ENCODE data around the gene ITPR2.
"Not testable (repeated sequence)": the region's sequence is repeated elsewhere in the genome, so short reads cannot be mapped to it uniquely, and the experiment has no call there.

Gene ITPR2

GRCh38 chr12:26729137-26729671, 103.8 kb downstream of the ITPR2 start:
- not testable (repeated sequence) for DNase-seq (ENCODE audit: low spot score)

- DNase-seq (ENCODE audit: low spot score): no peak
Observed at GRCh38 chr12:26728205-26729050, 104.6 kb downstream of the ITPR2 start.

- no peak for DNase-seq (ENCODE audit: low spot score)
Observed at GRCh38 chr12:26727482-26728204, 105.4 kb downstream of the ITPR2 start.

GRCh38 chr12:26726956-26727355, 106.0 kb downstream of the ITPR2 start:
- DNase-seq (ENCODE audit: low spot score): no peak

- DNase-seq (ENCODE audit: low spot score): no peak
Observed at GRCh38 chr12:26725276-26725916, 107.6 kb downstream of the ITPR2 start.

- DNase-seq (ENCODE audit: low spot score): no peak
Observed at GRCh38 chr12:26724309-26724702, 108.7 kb downstream of the ITPR2 start.

- peak; percentile 10 for DNase-seq (ENCODE audit: low spot score)
Observed at GRCh38 chr12:26723379-26724308, 109.3 kb downstream of the ITPR2 start.

DNA sequence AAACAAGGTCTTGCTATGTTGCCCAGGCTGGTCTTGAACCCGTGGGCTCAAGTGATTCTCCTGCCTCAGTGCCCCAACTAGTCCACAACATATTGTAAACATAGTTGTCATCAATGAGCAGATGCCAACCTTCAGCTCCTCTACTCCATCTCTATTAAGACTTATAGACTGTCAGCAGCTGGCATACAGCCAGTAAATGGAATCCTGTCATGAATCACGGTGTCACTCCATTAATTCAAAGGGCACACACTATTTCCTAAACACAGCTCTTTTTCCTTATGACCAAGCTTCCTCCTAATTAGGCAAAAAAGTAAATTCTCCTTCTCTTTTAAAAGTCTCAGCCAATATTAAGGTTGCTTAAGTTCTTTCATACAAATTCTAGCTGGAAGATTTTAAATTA, 111.2 kb downstream of the ITPR2 start:
- no peak for DNase-seq (ENCODE audit: low spot score)

- no peak for DNase-seq (ENCODE audit: low spot score)
Observed at GRCh38 chr12:26719852-26720251, 113.1 kb downstream of the ITPR2 start.

- DNase-seq (ENCODE audit: low spot score): no peak
Observed at GRCh38 chr12:26717757-26718156, 115.2 kb downstream of the ITPR2 start.

- DNase-seq (ENCODE audit: low spot score): no peak
Observed at GRCh38 chr12:26715232-26715631, 117.8 kb downstream of the ITPR2 start.

GRCh38 chr12:26713885-26714383, 119.1 kb downstream of the ITPR2 start:
- no peak for DNase-seq (ENCODE audit: low spot score)

GRCh38 chr12:26712892-26713291, 120.1 kb downstream of the ITPR2 start:
- DNase-seq (ENCODE audit: low spot score): no peak

- no peak for DNase-seq (ENCODE audit: low spot score)
Observed at GRCh38 chr12:26711569-26711968, 121.4 kb downstream of the ITPR2 start.

GRCh38 chr12:26711072-26711471, 121.9 kb downstream of the ITPR2 start:
- no peak for DNase-seq (ENCODE audit: low spot score)

GRCh38 chr12:26705851-26706250, 127.1 kb downstream of the ITPR2 start:
- no peak for DNase-seq (ENCODE audit: low spot score)

- DNase-seq (ENCODE audit: low spot score): peak; percentile 9
Observed at GRCh38 chr12:26704684-26705460, 128.1 kb downstream of the ITPR2 start.

DNA sequence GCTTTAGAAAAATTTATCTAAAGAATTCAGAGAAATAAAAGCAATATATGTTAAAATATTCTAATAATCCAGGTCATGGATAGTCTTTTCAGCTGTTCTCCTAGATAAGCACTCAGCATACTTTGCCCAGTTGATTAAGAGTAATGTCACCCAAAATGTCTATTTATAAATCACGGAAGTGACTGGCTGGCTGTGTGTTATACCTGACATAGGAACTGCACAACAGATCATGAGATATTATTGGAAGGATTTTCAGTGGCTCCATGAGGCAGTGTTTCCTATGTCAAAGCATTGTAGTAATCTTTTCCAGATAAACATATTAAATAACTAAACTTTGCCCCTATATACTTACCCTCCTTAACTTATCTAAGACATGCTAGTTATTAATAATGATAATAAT, 128.8 kb downstream of the ITPR2 start:
- no peak for DNase-seq (ENCODE audit: low spot score)

DNA sequence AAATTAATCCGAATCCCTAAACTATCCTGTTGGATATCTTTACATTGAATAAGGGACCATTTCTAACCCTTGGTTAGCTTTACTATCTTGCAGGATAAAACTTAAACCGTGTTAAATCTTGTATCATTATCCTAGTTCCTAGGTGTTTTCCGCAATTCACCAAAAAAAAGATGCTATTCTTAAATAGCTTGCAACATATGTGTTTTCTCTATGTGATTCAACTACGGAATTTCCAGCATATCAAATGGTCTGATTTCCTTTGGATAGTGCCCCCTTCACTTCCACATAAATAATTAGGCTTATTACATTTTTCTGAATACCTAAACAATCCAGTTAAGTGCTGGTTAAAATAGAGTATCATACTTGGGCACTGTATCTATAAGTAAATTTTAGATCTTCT, 130.3 kb downstream of the ITPR2 start:
- DNase-seq (ENCODE audit: low spot score): no peak

- DNase-seq (ENCODE audit: low spot score): no peak
Observed at GRCh38 chr12:26701604-26702215, 131.3 kb downstream of the ITPR2 start.
